ENCODE results near the gene TLX3.
"Not testable (repeated sequence)": the region's sequence is repeated elsewhere in the genome, so short reads cannot be mapped to it uniquely, and the experiment has no call there.

TLX3 gene

DNA sequence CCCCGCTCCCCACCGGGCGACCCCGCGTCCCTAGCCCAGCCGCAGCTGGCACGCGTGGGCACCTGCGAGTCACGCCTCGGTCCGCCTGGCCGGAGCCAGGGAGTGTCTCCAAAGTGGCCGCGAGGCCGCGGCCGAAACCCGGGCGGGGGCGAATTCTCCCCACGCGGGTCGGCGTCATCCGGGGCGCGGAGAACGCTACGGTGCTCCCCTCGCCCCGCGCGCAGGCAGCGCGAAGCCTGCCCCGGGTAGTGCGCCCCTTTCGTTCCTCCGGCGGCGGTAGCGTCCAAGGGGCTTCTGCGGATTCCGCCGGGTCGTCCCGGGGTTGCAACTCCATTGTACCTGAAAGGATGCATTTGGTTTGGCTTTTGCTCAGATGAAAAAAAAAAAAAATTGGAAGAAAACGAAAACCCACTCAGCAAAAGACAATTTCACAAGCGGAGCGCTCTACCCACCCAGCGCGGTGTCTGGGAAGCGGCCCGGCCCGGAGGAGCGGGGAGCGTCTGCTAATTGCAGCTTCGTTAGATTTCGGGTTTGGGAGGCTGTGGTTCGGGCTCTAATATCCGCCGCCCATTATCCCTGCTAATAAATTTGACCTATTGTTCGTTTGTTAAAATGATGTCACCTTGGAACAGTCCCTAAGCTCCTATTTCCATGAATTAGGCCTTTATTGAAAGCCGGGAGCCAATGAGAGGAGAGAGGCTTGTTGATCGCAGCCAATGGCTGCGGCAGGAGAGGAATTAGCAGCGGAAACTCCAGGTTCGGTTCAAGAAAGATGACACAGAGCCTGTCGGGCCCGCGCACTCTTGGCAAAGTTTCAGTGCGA, at the start of gene TLX3:
Gene TLX3, plus strand, starts transcription at position 796 of the 823 bp plus-strand sequence. CDS start 118 bp downstream, outside the sequence.
- no peak for DNase-seq

DNA sequence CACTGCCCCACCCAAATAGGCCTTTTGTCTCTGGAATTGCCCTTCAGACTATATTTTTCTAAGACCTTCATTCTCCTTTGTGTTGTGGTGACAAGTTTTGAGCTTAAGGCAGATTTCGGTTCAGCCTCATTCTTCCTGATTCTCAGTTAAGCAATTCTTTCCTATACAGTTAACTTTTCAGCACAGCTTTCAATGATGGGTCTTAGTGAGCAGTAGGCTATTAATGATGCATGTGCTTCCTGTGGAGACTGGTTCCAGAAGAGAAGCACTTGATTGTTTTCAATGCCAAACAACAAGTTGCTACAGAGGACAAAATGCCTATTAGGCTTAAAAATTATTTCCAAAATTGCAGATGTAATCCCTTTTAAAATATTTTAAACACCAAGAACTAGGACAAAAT, 47.7 kb upstream of the TLX3 start:
- DNase-seq: no peak

DNA sequence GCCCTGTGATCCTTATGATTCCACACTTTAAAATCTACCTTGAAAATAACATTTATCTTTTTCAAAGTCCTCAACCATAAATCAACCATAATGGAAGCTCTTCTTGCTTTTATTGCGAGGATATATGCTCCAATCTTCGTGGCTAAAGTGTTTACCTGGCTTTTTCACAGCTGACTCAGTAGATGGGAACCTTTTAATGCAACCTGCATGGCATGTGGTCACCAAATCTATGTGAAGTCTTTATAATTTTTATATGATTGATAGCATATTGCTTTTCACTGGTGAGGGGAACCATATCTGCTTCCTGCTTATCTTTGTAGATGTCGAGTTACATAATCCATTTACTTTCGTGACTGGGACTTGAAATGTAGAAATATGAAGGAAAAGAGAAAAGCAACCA, 47.1 kb upstream of the TLX3 start:
- no peak for DNase-seq

DNA sequence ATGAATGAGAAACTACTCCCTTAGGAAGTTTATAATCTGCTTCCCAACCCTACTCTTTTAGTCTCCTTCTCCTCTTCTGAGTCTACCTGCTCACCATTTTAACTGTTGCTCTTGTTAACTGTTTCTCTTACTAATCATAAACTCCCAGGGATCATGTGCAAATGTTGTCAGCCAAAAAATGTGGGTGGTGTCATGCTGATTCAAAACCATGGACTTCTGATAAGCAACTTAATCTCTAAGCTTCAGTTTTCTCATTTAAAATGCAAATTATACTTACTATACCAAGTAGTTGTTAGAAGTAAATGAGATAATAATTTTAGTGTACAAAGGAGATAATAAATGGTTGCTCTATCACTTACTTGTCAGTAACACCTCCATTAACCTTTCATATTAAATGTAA, 45.9 kb upstream of the TLX3 start:
- DNase-seq: no peak

DNA sequence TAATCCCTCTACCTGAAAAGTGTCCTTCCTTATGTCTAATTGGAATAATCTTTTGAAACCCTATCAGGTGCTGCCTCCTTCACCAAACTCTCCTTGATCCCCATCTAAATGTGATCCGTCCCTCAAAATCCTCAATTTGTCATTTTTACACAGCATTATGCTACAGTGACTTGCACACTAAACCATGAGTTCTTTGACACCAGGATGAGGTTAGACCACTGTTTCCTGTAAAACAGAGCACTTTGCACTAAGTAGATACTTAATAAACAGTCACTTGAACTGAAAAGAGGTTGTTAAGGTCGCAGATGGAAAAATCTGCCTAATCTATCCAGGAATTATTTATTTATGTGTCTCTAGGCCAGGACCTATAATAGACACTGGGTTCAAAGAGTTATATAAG, 44.2 kb upstream of the TLX3 start:
- DNase-seq: no peak

DNA sequence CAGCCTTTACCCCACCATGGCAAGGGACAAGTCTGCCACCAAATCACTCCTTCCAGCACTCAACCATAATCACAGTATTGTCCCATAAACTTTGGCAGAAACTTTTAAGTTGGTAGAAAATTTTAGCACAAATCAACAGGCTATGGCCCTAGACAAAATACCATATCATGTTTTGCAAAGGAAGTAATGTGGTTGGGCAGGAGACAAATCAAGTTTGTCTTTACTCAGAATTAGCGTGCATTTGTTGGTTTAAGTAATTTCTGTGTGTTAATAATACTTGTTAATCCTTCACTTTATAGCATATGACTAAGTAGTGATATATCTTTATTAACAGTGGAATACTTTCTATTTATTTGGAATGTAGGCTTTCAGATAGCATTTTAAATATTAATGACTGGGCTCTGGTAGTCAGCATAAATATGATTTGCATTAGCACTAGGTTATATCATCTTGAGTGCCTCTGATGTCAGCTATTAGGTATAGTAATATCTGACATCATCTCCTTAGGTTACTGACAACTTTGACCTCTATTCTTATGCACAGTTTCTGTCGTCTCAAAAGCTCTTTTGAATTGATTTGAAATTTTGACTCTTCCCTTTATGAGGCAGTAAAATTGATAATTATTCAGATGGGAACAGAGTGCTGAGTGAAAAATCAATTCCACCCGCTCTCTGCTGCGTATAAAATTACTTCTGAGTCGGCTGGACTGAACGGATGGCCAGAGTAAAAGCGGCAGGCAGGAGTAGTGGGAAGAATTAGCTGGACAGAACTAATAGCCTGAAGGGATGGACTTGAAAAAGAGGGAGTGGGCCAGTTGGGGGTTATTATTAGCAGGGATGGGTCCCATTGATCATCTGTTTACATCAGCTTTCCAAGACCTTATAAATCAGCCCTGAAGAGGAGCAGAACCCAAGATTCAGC, 40.1 kb upstream of the TLX3 start:
- DNase-seq: no peak

DNA sequence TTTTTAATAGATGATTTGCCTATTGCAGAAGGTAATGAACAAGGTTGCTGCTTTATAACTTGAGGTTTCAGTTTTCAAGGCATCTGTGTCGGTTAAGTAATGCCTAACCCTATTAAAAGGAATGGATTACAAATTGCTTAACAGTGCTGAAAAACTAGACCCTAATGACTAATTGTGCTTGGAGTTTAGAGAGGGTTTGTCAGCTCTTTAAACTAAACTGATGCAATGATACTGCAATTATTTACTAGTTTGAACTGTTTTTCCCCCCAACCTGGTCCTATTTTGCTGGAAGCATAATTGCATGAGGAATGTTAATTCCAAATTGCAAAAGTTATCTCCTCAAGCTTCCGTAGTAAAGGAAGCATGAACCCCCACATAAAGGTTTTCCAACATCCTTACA, 39.3 kb upstream of the TLX3 start:
- no peak for DNase-seq

DNA sequence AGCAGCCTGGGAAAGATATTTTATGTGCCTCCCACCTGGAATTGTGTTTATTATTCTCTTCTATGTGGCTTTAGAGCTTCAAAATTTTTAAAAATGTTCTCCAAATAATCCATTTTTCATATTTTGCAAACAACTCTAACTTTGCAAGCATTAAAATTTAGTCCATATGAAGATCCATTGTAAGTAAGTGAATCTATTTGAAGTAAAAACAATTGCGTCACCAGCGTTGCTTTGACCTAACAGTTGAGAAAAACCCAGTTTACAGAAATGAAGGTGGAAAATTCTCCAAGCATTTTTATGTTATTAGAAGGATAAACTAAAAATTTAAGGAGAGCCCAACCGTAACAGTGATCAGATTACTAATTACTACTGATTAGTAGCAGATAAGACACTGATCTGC, 38.9 kb upstream of the TLX3 start:
- DNase-seq: no peak

DNA sequence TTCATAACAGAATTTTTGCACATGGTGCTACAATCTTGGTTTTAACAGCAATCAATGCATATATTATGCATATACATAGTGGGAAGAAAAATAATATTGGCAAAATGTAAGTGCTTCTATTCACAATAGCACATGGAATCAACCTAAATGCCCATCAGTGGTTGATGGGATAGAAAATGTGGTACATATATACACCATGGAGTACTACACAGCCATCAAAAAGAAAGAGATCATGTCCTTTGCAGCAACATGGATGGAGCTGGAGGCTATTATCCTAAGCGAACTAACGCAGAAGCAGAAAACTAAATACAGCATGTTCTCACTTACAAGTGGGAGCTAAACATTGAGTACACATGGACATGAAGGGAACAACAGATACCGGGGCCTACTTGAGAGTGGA, 37.2 kb upstream of the TLX3 start:
- no peak for DNase-seq

DNA sequence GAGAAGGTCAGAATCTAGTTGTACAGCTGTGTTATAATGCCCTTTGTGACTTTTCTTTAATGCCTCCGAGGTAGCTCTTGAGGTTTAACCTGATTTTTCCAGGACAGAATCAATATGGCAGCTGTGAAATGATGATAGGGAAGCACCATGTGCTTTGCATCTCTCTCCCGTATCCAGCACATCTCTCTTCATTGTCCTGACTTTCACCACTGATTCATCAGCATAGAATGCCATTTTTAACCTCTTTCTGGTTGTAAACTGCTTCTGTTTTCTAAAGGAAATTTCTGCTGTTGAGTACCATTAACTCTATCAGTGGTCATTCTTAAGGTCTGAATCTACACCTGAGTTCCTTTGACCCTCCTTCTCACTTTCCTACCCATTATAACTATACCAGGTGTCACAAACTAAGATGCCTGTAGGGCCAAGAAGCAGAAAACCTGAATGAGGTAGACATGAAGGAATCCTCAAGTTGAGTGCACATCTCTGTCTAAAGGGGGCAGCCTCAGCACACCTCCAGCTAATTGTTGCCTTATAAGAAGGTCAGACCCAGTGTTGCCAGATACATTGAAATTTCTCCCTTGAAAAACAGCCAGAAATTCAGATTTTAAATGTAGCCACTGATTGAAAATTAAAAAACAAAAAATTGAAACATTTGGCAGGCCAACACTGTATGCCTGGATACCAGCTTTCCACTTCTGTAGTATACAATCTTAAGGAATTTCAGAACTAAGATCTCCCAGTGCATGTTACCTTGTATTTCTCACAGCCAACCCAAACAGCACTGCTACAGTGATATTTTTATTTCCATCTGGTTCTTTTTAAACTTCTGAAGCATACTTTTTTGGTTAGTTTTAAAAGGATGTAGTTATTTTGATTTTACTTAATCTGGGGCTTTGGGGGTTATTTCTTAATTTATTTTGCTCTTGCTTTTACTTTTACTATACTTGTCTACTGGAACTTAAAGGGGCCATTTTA, 35.8 kb upstream of the TLX3 start:
- DNase-seq: no peak

DNA sequence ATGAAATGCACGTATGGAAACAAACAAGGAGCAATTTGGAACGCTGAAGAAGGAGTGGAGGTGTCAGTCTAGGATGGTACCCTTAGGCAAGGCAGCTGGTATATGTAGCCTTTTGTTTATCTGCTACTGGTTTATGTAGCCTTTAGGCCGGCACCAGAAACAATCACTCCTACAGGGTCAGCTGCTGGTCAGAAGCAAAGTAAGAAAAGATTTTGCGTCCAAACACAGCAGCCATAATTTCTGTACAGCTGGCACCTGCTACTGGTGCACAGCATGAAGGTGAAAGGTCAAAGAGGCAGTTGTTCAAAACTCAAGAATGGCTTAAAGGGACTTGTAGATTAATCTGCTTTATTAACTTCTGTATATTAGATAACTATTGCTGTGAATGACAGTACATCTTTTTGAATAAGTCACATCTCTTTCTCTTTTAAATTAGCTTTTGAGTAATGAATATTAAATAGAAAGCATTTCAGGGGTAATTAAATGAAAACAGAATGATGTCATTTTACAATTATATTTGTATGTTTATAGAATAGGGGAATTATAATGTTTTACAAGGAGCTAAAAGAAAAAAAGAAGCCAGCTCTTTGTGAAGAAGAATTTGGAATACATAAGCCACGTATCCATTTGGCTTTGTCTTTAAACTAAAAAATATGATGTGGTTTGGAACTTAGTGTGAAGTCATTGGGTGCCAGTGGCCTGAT, 33.1 kb upstream of the TLX3 start:
- DNase-seq: no peak

DNA sequence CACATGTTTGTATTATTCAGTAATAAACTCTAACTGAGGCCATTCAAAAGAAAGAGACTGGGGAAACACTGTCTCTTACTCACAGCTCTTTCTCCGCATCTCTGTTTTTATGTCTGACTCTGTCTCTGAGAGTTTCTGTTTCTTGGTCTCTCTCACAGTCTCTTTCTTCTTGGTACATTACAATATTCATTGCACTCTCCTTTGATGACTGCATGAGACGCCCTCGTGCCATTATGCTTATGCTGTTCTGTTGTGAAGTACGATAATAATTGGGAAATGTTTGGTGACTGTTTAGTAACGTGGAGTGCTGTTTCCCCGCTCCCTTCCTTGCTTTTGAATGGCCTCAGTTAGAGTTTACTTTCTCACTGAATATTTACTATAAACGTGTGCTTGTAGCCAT, 25.3 kb upstream of the TLX3 start:
- no peak for DNase-seq

DNA sequence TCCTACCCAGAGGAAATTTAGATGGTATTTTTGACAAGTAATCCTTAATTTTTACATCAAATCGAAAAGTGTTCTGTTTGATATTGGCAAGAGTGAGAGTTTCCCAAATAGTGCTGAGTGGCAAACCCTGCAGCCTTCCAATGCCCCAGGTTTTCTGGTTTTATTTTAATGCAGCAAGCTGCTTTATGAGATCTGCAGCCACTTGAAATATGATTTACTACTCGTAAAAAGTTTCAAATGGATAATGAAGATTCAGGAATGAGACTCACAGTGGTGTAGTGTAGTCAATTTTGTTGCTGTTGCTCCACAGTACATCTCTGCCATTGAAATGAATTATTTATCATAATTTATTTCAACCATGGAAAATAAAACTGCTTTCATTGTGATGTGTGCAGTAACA, 23.6 kb upstream of the TLX3 start:
- DNase-seq: no peak

DNA sequence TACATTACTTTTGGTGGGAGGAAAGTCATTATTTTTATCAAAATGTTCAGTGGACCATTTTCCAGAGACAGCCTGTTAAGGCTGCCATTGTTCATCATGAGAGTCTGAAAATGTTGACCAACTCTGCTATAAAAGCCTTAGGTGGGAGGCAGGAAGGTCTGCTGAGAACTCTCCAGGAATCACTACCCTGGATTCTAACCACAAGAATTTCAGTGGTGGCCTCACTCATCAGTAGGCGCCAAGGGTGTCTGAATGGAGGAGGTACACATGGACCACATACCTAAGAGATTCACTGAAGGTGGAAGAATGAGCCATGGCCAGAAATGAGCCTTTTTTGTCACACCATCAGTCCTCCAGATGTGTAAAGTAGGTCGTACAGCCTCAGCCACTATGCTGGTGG, 21.0 kb upstream of the TLX3 start:
- no peak for DNase-seq

DNA sequence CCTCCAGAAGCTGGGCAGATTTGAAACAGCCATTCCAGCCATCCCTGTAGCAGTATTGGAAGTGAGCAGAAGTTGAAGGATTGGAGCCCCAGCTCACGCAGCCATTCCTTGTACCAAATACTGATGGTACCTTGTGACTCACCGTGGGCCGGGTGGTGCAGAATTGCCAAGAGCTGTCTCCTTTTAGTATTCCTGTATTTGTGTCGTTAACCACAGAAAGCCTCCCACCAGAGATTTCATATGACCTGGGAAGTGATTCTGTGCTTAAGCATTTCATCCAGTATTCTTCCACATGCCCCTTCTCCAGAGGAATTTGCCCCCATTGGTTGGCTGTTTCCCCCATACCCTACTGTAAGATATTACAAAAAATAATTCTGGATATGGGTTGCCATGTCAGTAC, 17.7 kb upstream of the TLX3 start:
- DNase-seq: no peak

DNA sequence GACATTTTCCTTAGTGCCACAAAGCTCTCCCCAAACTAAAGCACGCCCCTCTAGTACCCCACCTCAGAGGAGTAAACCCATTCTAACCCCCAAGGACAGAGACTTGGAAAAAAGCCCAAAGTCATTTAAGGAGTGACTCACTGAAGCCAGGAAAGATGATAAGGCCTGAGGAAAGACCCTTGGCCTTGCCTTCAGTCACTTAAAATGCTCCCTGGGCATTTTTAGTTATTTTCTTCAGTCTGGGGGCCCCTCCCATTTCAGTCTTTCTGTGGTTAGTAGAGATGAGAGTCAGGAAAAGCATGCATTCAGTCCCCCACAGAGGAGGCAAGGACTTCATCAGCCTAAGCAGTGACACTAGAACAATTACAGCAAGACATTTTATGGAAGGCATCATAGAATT, 13.7 kb upstream of the TLX3 start:
- DNase-seq: no peak

DNA sequence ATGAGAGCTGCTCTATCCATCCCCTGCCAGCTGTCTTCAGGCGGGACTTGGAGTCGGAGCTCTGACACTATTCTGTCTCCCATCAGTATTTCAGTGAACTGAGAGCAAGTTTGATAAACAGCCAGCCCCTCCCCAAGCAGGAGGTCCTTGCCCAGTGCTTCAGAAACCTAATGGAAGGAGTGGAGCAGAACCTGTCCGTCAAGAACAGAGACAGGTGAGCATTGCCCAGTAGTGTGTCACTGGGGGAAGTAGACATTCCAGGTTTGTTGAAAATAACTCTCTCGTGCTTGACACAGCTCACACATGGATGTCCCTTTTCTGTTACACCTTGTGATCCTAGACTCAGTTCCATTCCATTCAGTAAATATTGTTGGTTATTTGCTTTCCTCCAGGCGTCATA, 13.2 kb upstream of the TLX3 start:
- DNase-seq: no peak

DNA sequence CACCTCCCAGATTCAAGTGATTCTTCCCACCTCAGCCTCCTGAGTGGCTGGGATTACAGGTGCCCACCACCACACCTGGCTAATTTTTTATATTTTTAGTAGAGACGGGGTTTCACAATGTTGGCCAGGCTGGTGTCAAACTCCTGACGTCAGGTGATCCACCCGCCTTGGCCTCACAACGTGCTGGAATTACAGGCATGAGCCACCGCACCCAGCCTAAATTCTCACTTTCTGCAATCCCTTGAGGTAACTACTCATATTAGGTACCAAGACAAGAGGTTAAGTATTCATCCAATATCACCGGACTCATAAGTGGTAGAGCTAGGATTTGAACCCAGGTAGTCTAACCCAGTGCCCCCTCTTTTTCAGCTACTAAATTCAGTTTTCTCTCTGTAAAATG, 11.1 kb upstream of the TLX3 start:
- not testable (repeated sequence) for DNase-seq

DNA sequence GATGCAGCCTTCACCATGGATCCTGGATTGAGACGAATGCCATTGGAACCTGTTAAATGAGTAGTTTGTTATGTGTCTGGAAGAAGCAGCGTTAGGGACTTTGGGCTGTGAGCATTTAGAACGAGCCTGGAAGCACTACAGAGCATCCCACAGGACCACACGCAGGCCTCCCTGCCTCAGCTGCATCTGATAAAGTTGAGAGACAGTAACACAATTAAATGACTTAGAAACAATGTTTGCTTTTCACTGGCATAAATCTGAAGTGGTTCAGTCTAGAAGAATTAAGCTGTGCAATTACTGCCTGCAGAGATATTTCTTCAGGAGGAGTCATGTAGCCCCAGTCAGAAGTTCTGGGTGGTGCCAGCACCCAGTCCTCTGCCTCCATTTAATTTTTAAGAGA, 9.8 kb upstream of the TLX3 start:
- no peak for DNase-seq

DNA sequence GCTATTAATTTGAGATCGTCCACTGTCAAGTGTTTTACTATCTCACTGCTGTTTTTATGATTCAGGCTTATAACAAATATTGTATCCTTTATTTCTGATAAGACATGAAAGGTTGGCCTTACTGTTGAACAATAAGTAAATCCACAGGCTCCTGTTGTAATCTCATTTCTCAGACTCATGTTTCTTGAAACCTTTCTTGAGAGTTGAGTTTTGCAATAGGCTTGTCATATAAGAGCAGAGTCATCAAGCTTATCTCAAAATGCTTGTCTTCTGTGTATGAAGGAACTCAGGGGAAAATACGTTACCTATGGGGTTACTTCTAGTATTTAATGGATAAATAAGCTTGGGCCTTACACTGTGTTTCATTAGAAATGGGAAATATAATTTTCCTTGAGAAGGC, 9.2 kb upstream of the TLX3 start:
- DNase-seq: no peak

DNA sequence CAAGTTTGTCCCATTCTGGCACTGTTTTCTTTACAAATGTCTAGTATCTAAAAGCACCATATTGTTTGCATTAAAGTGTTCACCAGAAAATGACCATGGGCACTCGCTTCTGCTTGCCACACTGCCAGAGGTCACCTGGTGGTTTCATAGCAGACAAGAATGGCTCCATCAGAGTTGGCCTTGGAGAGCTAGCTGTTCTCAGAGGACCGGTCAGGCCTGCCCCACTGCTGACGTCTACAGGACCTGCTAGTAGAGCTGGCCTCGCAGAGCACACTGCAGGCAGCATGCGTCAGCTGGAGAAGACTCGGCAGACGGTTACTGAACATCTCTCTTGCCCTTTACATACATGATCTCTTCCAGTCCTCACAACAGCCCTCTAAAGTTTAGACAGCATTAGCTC, 8.7 kb upstream of the TLX3 start:
- DNase-seq: no peak

DNA sequence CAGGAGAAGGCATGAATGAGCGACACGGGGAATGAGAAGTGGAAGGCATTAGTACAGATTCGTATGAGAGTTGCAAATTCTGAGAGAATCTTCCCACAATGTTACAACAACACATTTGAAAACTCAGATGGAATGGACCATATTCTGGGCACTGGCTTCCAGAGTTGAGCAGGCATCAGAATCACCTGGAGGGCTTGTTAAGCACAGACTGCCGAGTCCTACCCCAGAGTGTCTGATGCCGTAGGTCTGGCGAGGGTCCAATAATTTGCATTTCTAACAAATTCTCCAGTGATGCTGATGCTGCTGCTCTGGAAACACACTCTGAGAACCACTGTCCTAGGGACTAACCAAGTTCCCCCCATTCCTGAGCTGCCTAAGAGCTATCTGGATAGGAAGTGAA, 2.9 kb upstream of the TLX3 start:
- DNase-seq: no peak

All from stimulated activated CD4-positive, alpha-beta T cell treated with anti-CD3 and anti-CD28 coated beads, Interleukin-12 subunit alpha, Interleukin-12 subunit beta, amount 100 ng/mL, for 4 hours (primary cell).